CD1c-positive myeloid dendritic cell (primary cell): ENCODE measurements around the gene EVA1B.
A peak's percentile ranks its signal among the peaks of the same experiment; 100 is the strongest.

Experiments used
- DNase-seq: peaks from one replicate; pipeline ENCODE4 v3.0.0-alpha.2; 2016; ENCODE audit errors: extremely low spot score

Gene EVA1B

GRCh38 chr1:36323636-36324352 lies at the start of gene EVA1B:
Gene EVA1B, minus strand, starts transcription at chr1:36323645. Its CDS starts 608 bp downstream, at chr1:36323037.
- DNase-seq, result peak; percentile 47

- DNase-seq, result no peak
Measured at GRCh38 chr1:36372617-36373016, 49.2 kb upstream of the EVA1B start.

GRCh38 chr1:36369061-36369861 lies 45.8 kb upstream of the EVA1B start:
- peak; percentile 83 for DNase-seq

GRCh38 chr1:36367798-36368197 lies 44.4 kb upstream of the EVA1B start:
- no peak for DNase-seq

- no peak for DNase-seq
Measured at GRCh38 chr1:36367066-36367465, 43.6 kb upstream of the EVA1B start.

GRCh38 chr1:36366091-36366661 lies 42.7 kb upstream of the EVA1B start:
- DNase-seq, result peak; percentile 77

- peak; percentile 89 for DNase-seq
Measured at GRCh38 chr1:36365381-36365780, 41.9 kb upstream of the EVA1B start.

- peak; percentile 21 for DNase-seq
Measured at GRCh38 chr1:36359911-36360550, 36.6 kb upstream of the EVA1B start.

GRCh38 chr1:36359383-36359782 lies 35.9 kb upstream of the EVA1B start:
- no peak for DNase-seq

- no peak for DNase-seq
Measured at GRCh38 chr1:36358514-36359084, 35.2 kb upstream of the EVA1B start.

GRCh38 chr1:36355811-36356210 lies 32.4 kb upstream of the EVA1B start:
- no peak for DNase-seq

GRCh38 chr1:36354486-36354885 lies 31.0 kb upstream of the EVA1B start:
- no peak for DNase-seq

GRCh38 chr1:36352910-36353878 lies 29.7 kb upstream of the EVA1B start:
- peak; percentile 8 for DNase-seq

GRCh38 chr1:36352125-36352909 lies 28.9 kb upstream of the EVA1B start:
- no peak for DNase-seq

- DNase-seq, result peak; percentile 51
Measured at GRCh38 chr1:36351227-36351977, 28.0 kb upstream of the EVA1B start.

GRCh38 chr1:36350659-36351226 lies 27.3 kb upstream of the EVA1B start:
- peak; percentile 41 for DNase-seq

GRCh38 chr1:36349839-36350238 lies 26.4 kb upstream of the EVA1B start:
- no peak for DNase-seq

GRCh38 chr1:36349241-36349671 lies 25.8 kb upstream of the EVA1B start:
- peak; percentile 78 for DNase-seq
